ENCODE data around the gene SFT2D1.

The SFT2D1 gene

GRCh38 chr6:166308769-166309589 is 33.4 kb downstream of the SFT2D1 start:
- Histone ChIP-seq H3K9ac (ENCODE audit: low read depth in 1 of 2, low read length in 2 of 2) (no peak overlapping the region), H3K9me3 (ENCODE audit: control insufficient read depth in 2 of 2, low read length in 2 of 2) (no peaks in the 10 kb centered on the region), H3K27ac (ENCODE audit: low read depth in 2 of 2, low read length in 2 of 2) (no peak overlapping the region), H3K36me3 (ENCODE audit: control insufficient read depth in 2 of 2, insufficient read depth in 2 of 2, low read length in 2 of 2) (no peaks in the 10 kb centered on the region), H3K4me1 (ENCODE audit: control insufficient read depth in 2 of 2, insufficient read depth in 2 of 2, low read length in 2 of 2) (peaks cover 3% of the 10 kb centered on the region in 2 donors), H3K4me3 (ENCODE audit: low read length in 2 of 2) (no peak overlapping the region), H3K27me3 (ENCODE audit: control insufficient read depth in 2 of 2, insufficient read depth in 2 of 2, low read length in 2 of 2) (peaks cover 26 to 49% of the 10 kb centered on the region in 2 donors)

GRCh38 chr6:166308033-166308768 is 34.1 kb downstream of the SFT2D1 start, which contains the start of gene PRR18:
PRR18 (minus strand) TSS chr6:166308392; CDS start chr6:166308142, 250 bp downstream.
- peaks cover 26 to 51% of the 10 kb centered on the region in 2 donors for H3K27me3 ChIP-seq (ENCODE audit: control insufficient read depth in 2 of 2, insufficient read depth in 2 of 2, low read length in 2 of 2)
- peaks cover 3% of the 10 kb centered on the region in 2 donors for H3K4me1 ChIP-seq (ENCODE audit: control insufficient read depth in 2 of 2, insufficient read depth in 2 of 2, low read length in 2 of 2)
- H3K9ac ChIP-seq (ENCODE audit: low read depth in 1 of 2, low read length in 2 of 2): no peak within 1 kb of the TSS
- no peaks in the 10 kb centered on the region for H3K9me3 ChIP-seq (ENCODE audit: control insufficient read depth in 2 of 2, low read length in 2 of 2)
- H3K36me3 ChIP-seq (ENCODE audit: control insufficient read depth in 2 of 2, insufficient read depth in 2 of 2, low read length in 2 of 2): no peaks in the 10 kb centered on the region
- H3K27ac ChIP-seq (ENCODE audit: low read depth in 2 of 2, low read length in 2 of 2): no peak within 1 kb of the TSS
- H3K4me3 ChIP-seq (ENCODE audit: low read length in 2 of 2): peak within 1 kb of the TSS in 1 of 2 donors; percentile 26

- H3K9ac ChIP-seq (ENCODE audit: low read depth in 1 of 2, low read length in 2 of 2): no peak overlapping the region
- no peaks in the 10 kb centered on the region for H3K9me3 ChIP-seq (ENCODE audit: control insufficient read depth in 2 of 2, low read length in 2 of 2)
- no peaks in the 10 kb centered on the region for H3K36me3 ChIP-seq (ENCODE audit: control insufficient read depth in 2 of 2, insufficient read depth in 2 of 2, low read length in 2 of 2)
- H3K27ac ChIP-seq (ENCODE audit: low read depth in 2 of 2, low read length in 2 of 2): no peak overlapping the region
- peaks cover 3% of the 10 kb centered on the region in 2 donors for H3K4me1 ChIP-seq (ENCODE audit: control insufficient read depth in 2 of 2, insufficient read depth in 2 of 2, low read length in 2 of 2)
- H3K4me3 ChIP-seq (ENCODE audit: low read length in 2 of 2): peak overlapping the region; percentile 13 to 26
- H3K27me3 ChIP-seq (ENCODE audit: control insufficient read depth in 2 of 2, insufficient read depth in 2 of 2, low read length in 2 of 2): peaks cover 26 to 51% of the 10 kb centered on the region in 2 donors
These were observed 35.0 kb downstream of the SFT2D1 start for GRCh38 chr6:166307082-166308032.

DNA sequence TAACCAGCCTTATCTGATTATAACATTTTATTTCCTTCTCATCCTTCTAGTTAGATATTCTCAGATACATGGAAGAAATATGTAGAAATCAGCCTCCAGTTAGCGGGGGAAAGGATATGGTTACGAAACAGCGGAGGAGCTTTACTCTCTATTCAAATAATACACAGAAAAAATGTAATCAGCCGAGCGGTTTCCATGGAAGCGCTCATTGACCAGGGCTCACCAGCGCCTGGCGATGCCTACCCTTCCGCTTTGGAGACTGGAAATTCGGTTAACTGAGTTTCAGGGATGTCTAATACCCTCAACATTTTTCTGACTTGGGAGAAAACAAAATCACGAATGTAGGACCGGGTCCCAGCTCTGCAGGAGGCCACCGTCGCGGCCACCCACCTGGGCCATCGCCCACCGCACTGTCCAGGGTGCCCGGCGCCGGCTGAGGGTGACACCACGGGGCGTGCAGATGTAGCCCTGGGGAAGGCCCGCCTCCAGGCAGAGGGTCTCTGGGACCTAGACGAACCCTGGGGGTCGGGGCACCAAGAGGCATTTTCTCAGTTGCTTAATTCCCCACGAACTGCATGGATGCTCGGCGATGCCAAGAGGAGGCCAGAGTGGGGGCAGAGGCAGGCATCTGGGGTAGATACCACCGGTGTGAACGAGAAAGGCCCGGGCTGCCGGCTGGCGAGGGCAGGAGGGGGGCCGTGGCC is 35.8 kb downstream of the SFT2D1 start:
- peaks cover 3% of the 10 kb centered on the region in 2 donors for H3K4me1 ChIP-seq (ENCODE audit: control insufficient read depth in 2 of 2, insufficient read depth in 2 of 2, low read length in 2 of 2)
- H3K9ac ChIP-seq (ENCODE audit: low read depth in 1 of 2, low read length in 2 of 2): no peak overlapping the region
- H3K27ac ChIP-seq (ENCODE audit: low read depth in 2 of 2, low read length in 2 of 2): no peak overlapping the region
- no peak overlapping the region for H3K4me3 ChIP-seq (ENCODE audit: low read length in 2 of 2)
- no peaks in the 10 kb centered on the region for H3K9me3 ChIP-seq (ENCODE audit: control insufficient read depth in 2 of 2, low read length in 2 of 2)
- H3K27me3 ChIP-seq (ENCODE audit: control insufficient read depth in 2 of 2, insufficient read depth in 2 of 2, low read length in 2 of 2): peaks cover 26 to 54% of the 10 kb centered on the region in 2 donors
- H3K36me3 ChIP-seq (ENCODE audit: control insufficient read depth in 2 of 2, insufficient read depth in 2 of 2, low read length in 2 of 2): no peaks in the 10 kb centered on the region

- Histone ChIP-seq H3K27me3 (ENCODE audit: control insufficient read depth in 2 of 2, insufficient read depth in 2 of 2, low read length in 2 of 2) (peaks cover 26 to 54% of the 10 kb centered on the region in 2 donors), H3K27ac (ENCODE audit: low read depth in 2 of 2, low read length in 2 of 2) (no peak overlapping the region), H3K9me3 (ENCODE audit: control insufficient read depth in 2 of 2, low read length in 2 of 2) (no peaks in the 10 kb centered on the region), H3K36me3 (ENCODE audit: control insufficient read depth in 2 of 2, insufficient read depth in 2 of 2, low read length in 2 of 2) (no peaks in the 10 kb centered on the region), H3K4me1 (ENCODE audit: control insufficient read depth in 2 of 2, insufficient read depth in 2 of 2, low read length in 2 of 2) (peaks cover 3% of the 10 kb centered on the region in 2 donors), H3K9ac (ENCODE audit: low read depth in 1 of 2, low read length in 2 of 2) (no peak overlapping the region), H3K4me3 (ENCODE audit: low read length in 2 of 2) (no peak overlapping the region)
These were observed 36.7 kb downstream of the SFT2D1 start for GRCh38 chr6:166305562-166306117.

- no peak overlapping the region for H3K27ac ChIP-seq (ENCODE audit: low read depth in 2 of 2, low read length in 2 of 2)
- H3K4me1 ChIP-seq (ENCODE audit: control insufficient read depth in 2 of 2, insufficient read depth in 2 of 2, low read length in 2 of 2): peaks cover 3% of the 10 kb centered on the region in 2 donors
- H3K36me3 ChIP-seq (ENCODE audit: control insufficient read depth in 2 of 2, insufficient read depth in 2 of 2, low read length in 2 of 2): no peaks in the 10 kb centered on the region
- no peak overlapping the region for H3K4me3 ChIP-seq (ENCODE audit: low read length in 2 of 2)
- no peak overlapping the region for H3K9ac ChIP-seq (ENCODE audit: low read depth in 1 of 2, low read length in 2 of 2)
- H3K9me3 ChIP-seq (ENCODE audit: control insufficient read depth in 2 of 2, low read length in 2 of 2): no peaks in the 10 kb centered on the region
- peaks cover 23 to 42% of the 10 kb centered on the region in 2 donors for H3K27me3 ChIP-seq (ENCODE audit: control insufficient read depth in 2 of 2, insufficient read depth in 2 of 2, low read length in 2 of 2)
These were observed 38.2 kb downstream of the SFT2D1 start for GRCh38 chr6:166304106-166304505.

GRCh38 chr6:166301611-166302529 is 40.5 kb downstream of the SFT2D1 start:
- no peak overlapping the region for H3K27ac ChIP-seq (ENCODE audit: low read depth in 2 of 2, low read length in 2 of 2)
- no peak overlapping the region for H3K4me3 ChIP-seq (ENCODE audit: low read length in 2 of 2)
- peaks cover 18 to 27% of the 10 kb centered on the region in 2 donors for H3K27me3 ChIP-seq (ENCODE audit: control insufficient read depth in 2 of 2, insufficient read depth in 2 of 2, low read length in 2 of 2)
- no peaks in the 10 kb centered on the region for H3K9me3 ChIP-seq (ENCODE audit: control insufficient read depth in 2 of 2, low read length in 2 of 2)
- H3K36me3 ChIP-seq (ENCODE audit: control insufficient read depth in 2 of 2, insufficient read depth in 2 of 2, low read length in 2 of 2): no peaks in the 10 kb centered on the region
- no peaks in the 10 kb centered on the region for H3K4me1 ChIP-seq (ENCODE audit: control insufficient read depth in 2 of 2, insufficient read depth in 2 of 2, low read length in 2 of 2)
- no peak overlapping the region for H3K9ac ChIP-seq (ENCODE audit: low read depth in 1 of 2, low read length in 2 of 2)

DNA sequence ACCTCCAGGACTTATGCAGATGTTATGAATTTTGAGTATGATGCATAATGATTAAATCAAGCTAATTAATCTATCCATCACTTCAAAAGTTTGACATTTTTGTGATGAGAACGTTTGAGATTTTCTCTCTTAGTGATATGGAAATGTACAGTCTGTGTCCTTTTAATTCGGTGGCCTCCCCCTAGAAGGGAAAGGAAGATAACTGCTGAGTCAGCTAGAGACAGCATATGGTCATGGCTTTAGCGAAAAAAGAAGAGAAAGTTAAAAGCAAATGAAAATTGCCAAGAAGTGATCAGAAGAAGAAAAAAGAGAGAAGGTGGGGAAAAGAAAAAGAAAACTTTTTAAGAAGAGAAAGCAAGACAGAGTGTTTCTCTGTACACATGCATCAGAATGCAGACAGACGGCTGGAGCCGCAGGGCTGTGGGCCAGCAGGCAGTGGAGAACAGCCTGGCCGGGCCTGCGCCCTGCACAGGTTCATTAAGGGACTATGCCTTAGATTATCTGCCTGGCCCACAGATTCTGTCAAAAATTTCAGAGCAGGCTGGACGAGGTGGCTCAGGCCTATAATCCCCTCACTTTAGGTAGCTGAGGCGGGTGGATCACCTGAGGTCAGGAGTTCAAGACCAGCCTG is 41.9 kb downstream of the SFT2D1 start:
- Histone ChIP-seq H3K4me1 (ENCODE audit: control insufficient read depth in 2 of 2, insufficient read depth in 2 of 2, low read length in 2 of 2) (no peaks in the 10 kb centered on the region), H3K27ac (ENCODE audit: low read depth in 2 of 2, low read length in 2 of 2) (no peak overlapping the region), H3K36me3 (ENCODE audit: control insufficient read depth in 2 of 2, insufficient read depth in 2 of 2, low read length in 2 of 2) (no peaks in the 10 kb centered on the region), H3K9ac (ENCODE audit: low read depth in 1 of 2, low read length in 2 of 2) (no peak overlapping the region), H3K9me3 (ENCODE audit: control insufficient read depth in 2 of 2, low read length in 2 of 2) (no peaks in the 10 kb centered on the region), H3K27me3 (ENCODE audit: control insufficient read depth in 2 of 2, insufficient read depth in 2 of 2, low read length in 2 of 2) (peaks cover 8 to 13% of the 10 kb centered on the region in 2 donors), H3K4me3 (ENCODE audit: low read length in 2 of 2) (no peak overlapping the region)

Data from mucosa of rectum (tissue), 2 donors.